ENCODE data around the gene ARF3.

DNA sequence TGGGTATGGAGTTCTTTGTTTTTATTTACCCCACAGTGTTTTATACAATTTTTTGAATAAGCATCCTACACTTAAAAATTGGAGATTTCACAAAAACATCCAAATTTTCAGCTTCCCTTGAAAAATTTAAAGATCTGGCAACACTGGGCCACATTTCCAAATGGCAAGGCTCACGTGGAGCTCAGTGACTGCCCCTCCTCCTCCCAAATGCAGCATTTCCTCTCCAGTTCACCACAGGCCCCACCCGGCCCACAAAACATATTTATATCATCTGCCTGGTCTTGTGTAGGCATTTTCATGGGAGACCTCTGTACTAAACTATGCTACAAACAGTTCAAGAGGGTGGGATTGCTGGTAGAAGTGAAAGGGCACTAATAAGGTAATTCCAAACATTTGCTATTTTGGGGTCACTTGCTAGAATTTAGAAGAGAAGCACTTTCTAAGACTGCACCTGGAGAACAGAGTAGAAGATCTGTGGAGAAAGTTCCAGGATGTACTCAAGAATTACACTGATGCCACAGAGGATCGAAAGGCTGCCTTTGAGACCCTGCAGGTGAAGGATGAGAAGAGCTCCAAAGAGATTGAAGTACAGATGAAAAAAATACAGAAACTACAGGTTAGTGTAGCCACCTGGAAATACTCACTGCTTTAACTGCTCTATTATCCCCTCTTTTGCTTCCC is 39.3 kb downstream of the ARF3 start:
- TF ChIP-seq, protein P1, sequence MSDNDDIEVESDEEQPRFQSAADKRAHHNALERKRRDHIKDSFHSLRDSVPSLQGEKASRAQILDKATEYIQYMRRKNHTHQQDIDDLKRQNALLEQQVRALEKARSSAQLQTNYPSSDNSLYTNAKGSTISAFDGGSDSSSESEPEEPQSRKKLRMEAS (CRISPR knock-in tag; IDR thresholded peaks at IDR 0.05): no peak
- TF ChIP-seq NFYB (CRISPR knock-in tag; conservative IDR thresholded peaks at IDR 0.05; ENCODE audit: low read depth) (no peak), RELA (CRISPR knock-in tag; IDR thresholded peaks at IDR 0.05; ENCODE audit: borderline replicate concordance) (no peak), CTCF (IDR thresholded peaks at IDR 0.05) (no peak)

Measured in WTC11 (cell line).